Measurements from ENCODE around the gene AP4S1.
A peak's percentile ranks its signal among the peaks of the same experiment; 100 is the strongest.
"Not testable (repeated sequence)": the region's sequence is repeated elsewhere in the genome, so short reads cannot be mapped to it uniquely, and the experiment has no call there.

Gene AP4S1, protein sequence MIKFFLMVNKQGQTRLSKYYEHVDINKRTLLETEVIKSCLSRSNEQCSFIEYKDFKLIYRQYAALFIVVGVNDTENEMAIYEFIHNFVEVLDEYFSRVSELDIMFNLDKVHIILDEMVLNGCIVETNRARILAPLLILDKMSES

DNA sequence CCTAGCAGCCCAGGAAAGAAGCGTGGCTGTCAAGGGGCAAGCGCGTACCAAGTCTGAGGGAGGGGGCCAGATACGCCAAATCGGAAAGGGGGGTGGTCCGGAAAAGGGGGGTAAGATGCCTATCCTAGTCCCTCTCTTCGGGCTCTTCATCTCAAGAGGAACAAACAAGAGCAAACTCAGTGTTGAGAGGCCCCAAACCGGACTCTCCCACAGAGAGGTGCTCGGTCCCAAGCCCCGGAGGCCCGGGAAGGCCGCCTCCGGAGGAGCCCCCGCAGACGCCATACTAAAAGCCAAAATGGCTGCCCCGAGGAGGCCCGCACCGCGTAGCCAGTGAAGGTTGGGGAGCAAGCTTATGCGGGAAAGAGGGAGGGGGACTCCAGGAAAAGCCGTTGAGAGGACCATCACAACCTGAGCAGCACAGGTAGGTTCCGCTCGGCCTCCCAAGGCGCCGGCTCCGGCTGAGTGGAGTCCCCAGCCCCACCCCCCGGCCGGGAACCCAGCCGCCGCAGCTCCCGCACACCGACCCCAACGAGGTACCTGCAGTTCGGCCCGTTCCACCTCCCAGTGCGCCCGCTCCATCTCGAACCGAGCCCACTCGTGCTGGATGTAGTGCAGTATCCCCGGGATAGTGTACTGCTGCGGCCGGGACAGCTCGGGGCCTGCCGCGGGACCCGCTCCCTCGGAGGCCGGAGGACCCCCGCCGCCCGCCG is at the start of gene AP4S1:
Gene AP4S1 (plus strand): TSS at position 283 of the 710 bp plus-strand sequence. CDS start 40,548 bp downstream, outside the sequence.
- Histone ChIP-seq H2AFZ (ENCODE audit: low read depth, low read length, severe bottlenecking) (peak within 1 kb of the TSS; percentile 82), H3K36me3 (ENCODE audit: low read length) (peaks cover 10% of the 10 kb centered on the region), H3K4me2 (ENCODE audit: low read depth, low read length, poor library complexity, severe bottlenecking) (peak within 1 kb of the TSS; percentile 80), H3K9me2 (replicated peaks; ENCODE audit: insufficient read depth, low read length) (no peaks in the 10 kb centered on the region), H3K9me3 (ENCODE audit: insufficient read depth, low read length) (no peaks in the 10 kb centered on the region), H3K79me2 (ENCODE audit: insufficient read depth, low read length) (peaks cover 56% of the 10 kb centered on the region), H3K4me3 (ENCODE audit: insufficient read depth, low read length, poor library complexity, severe bottlenecking) (peak within 1 kb of the TSS; percentile 62), H4K20me1 (ENCODE audit: low read depth, low read length) (peaks cover 4% of the 10 kb centered on the region; the same call in 1 of the 2 replicates), H3K9ac (ENCODE audit: low read length) (peak within 1 kb of the TSS; percentile 99), H3K27me3 (ENCODE audit: low read length) (no peaks in the 10 kb centered on the region), H3K27ac (ENCODE audit: low read depth, low read length) (peak within 1 kb of the TSS; percentile 62), H3F3A (ENCODE audit: insufficient read depth) (peaks cover 21% of the 10 kb centered on the region; the same call in 1 of the 2 replicates)
- TF ChIP-seq, protein P1, sequence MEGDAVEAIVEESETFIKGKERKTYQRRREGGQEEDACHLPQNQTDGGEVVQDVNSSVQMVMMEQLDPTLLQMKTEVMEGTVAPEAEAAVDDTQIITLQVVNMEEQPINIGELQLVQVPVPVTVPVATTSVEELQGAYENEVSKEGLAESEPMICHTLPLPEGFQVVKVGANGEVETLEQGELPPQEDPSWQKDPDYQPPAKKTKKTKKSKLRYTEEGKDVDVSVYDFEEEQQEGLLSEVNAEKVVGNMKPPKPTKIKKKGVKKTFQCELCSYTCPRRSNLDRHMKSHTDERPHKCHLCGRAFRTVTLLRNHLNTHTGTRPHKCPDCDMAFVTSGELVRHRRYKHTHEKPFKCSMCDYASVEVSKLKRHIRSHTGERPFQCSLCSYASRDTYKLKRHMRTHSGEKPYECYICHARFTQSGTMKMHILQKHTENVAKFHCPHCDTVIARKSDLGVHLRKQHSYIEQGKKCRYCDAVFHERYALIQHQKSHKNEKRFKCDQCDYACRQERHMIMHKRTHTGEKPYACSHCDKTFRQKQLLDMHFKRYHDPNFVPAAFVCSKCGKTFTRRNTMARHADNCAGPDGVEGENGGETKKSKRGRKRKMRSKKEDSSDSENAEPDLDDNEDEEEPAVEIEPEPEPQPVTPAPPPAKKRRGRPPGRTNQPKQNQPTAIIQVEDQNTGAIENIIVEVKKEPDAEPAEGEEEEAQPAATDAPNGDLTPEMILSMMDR (IDR thresholded peaks at IDR 0.05; ENCODE audit: insufficient read depth, low read length, poor library complexity, severe bottlenecking): no peak
- no peak for TF ChIP-seq EZH2phosphoT487 (conservative IDR thresholded peaks at IDR 0.05; ENCODE audit: low read length)

DNA sequence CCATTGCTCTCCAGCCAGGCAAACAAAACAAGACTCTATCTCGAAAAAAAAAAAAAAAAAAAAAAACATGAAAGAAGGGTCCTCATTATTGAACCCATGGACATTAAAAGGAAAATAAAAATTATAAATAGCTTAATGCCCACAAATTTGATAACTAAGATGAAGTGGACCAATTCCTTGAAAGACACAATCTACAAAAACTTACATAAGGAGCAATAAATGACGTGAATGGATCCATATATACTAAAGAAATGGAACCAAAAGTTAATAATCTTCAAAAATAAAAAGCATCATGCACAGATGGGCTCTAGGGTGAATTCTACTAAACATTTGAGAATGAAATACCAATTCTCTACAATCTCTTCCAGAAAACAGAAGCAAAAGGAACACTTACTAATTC is 47.7 kb upstream of the AP4S1 start:
- H3K9ac ChIP-seq (ENCODE audit: low read length): no peak overlapping the region
- H3K27me3 ChIP-seq (ENCODE audit: low read length): no peaks in the 10 kb centered on the region
- no peaks in the 10 kb centered on the region for H3K36me3 ChIP-seq (ENCODE audit: low read length)
- H4K20me1 ChIP-seq (ENCODE audit: low read depth, low read length): no peaks in the 10 kb centered on the region; the same call in 1 of the 2 replicates
- H3K9me2 ChIP-seq (replicated peaks; ENCODE audit: insufficient read depth, low read length): no peaks in the 10 kb centered on the region
- H3F3A ChIP-seq (ENCODE audit: insufficient read depth): peaks cover 25% of the 10 kb centered on the region
- no peak overlapping the region for H3K4me3 ChIP-seq (ENCODE audit: insufficient read depth, low read length, poor library complexity, severe bottlenecking)
- TF ChIP-seq, protein P1 (IDR thresholded peaks at IDR 0.05; ENCODE audit: insufficient read depth, low read length, poor library complexity, severe bottlenecking): no peak
- no peak for TF ChIP-seq EZH2phosphoT487 (conservative IDR thresholded peaks at IDR 0.05; ENCODE audit: low read length)
- no peak overlapping the region for H2AFZ ChIP-seq (ENCODE audit: low read depth, low read length, severe bottlenecking)
- H3K9me3 ChIP-seq (ENCODE audit: insufficient read depth, low read length): no peaks in the 10 kb centered on the region
- peaks cover 100% of the 10 kb centered on the region for H3K79me2 ChIP-seq (ENCODE audit: insufficient read depth, low read length)
- no peak overlapping the region for H3K27ac ChIP-seq (ENCODE audit: low read depth, low read length)
- H3K4me2 ChIP-seq (ENCODE audit: low read depth, low read length, poor library complexity, severe bottlenecking): no peak overlapping the region

DNA sequence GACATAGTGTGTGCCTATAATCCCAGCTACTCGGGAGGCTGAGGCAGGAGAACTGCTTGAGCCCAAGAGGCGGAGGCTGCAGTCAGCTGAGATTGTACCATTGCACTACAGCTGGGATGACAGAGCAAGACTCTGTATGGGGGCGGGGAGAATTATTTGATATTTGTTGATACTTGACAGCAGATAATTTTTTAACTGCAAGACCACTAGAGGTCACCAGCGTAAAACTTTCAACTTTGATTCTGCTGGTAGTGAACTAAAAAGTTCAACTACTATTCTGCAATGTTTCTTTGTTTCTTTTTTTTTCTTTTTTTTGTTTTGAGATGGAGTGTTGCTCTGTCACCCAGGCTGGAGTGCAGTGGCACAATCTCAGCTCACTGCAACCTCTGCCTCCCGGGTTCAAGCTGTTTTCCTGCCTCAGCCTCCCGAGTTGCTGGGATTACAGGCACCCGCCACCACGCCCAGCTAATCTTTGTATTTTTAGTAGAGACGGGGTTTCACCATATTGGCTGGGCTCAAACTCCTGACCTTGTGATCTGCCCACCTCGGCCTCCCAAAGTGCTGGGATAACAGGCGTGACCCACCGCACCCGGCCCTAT is 45.2 kb upstream of the AP4S1 start:
- H2AFZ ChIP-seq (ENCODE audit: low read depth, low read length, severe bottlenecking); H3K9me2 ChIP-seq (replicated peaks; ENCODE audit: insufficient read depth, low read length); H3K4me3 ChIP-seq (ENCODE audit: insufficient read depth, low read length, poor library complexity, severe bottlenecking); H3K27me3 ChIP-seq (ENCODE audit: low read length); H4K20me1 ChIP-seq (ENCODE audit: low read depth, low read length); H3K9me3 ChIP-seq (ENCODE audit: insufficient read depth, low read length); H3K36me3 ChIP-seq (ENCODE audit: low read length); H3K9ac ChIP-seq (ENCODE audit: low read length): not testable (repeated sequence)
- Histone ChIP-seq H3K79me2 (ENCODE audit: insufficient read depth, low read length) (peaks cover 99% of the 10 kb centered on the region), H3F3A (ENCODE audit: insufficient read depth) (peaks cover 27% of the 10 kb centered on the region), H3K4me2 (ENCODE audit: low read depth, low read length, poor library complexity, severe bottlenecking) (peak overlapping the region; percentile 39), H3K27ac (ENCODE audit: low read depth, low read length) (peak overlapping the region; percentile 67)
- TF ChIP-seq, protein P1 (IDR thresholded peaks at IDR 0.05; ENCODE audit: insufficient read depth, low read length, poor library complexity, severe bottlenecking): peak; percentile 54

Data from SU-DHL-6 (cell line).